Measurements from ENCODE around the gene ZBTB7C. TPM values are rescaled to one million over a fixed set of nuclear protein-coding genes. Genes with fewer than 3 reads are reported as not detected.
A peak's percentile ranks its signal among the peaks of the same experiment; 100 is the strongest.

ZBTB7C gene
- total and polyA plus RNA-seq, 9 of the 15 experiments (the other 6 are each of a cell fraction or from before 2014, with no cell fraction given): not detected

DNA sequence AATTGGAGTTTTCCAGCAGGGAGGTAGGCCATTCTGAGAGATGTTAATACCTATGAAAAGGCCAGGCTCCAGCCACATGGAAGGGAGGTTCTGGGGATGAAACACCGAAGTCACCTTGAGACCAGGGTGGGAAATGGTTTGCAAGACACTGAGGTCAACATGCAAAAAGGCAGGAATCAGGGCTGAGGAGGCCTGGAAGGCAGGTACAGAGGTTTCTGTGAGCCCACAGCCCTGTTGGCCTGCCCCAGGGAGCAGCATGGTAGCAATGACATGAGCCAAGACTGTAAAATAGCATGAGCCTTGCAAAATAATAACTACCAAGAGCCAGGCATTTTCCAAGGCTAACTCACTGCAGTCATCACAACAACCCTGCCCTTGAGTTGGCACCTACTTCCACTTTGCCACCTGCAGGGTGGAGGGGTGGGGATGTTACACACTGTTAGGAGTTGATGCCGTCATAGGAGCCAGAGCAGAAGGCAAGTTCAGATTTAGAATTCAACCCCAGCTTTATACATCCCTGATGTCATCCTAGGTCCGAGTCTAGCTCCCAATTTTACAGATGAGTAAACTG is 61.3 kb downstream of the ZBTB7C start (continued):
- TF ChIP-seq, protein P1, sequence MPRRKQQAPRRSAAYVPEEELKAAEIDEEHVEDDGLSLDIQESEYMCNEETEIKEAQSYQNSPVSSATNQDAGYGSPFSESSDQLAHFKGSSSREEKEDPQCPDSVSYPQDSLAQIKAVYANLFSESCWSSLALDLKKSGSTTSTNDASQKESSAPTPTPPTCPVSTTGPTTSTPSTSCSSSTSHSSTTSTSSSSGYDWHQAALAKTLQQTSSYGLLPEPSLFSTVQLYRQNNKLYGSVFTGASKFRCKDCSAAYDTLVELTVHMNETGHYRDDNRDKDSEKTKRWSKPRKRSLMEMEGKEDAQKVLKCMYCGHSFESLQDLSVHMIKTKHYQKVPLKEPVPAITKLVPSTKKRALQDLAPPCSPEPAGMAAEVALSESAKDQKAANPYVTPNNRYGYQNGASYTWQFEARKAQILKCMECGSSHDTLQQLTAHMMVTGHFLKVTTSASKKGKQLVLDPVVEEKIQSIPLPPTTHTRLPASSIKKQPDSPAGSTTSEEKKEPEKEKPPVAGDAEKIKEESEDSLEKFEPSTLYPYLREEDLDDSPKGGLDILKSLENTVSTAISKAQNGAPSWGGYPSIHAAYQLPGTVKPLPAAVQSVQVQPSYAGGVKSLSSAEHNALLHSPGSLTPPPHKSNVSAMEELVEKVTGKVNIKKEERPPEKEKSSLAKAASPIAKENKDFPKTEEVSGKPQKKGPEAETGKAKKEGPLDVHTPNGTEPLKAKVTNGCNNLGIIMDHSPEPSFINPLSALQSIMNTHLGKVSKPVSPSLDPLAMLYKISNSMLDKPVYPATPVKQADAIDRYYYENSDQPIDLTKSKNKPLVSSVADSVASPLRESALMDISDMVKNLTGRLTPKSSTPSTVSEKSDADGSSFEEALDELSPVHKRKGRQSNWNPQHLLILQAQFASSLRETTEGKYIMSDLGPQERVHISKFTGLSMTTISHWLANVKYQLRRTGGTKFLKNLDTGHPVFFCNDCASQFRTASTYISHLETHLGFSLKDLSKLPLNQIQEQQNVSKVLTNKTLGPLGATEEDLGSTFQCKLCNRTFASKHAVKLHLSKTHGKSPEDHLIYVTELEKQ (CRISPR knock-in tag; IDR thresholded peaks at IDR 0.05): no peak

DNA sequence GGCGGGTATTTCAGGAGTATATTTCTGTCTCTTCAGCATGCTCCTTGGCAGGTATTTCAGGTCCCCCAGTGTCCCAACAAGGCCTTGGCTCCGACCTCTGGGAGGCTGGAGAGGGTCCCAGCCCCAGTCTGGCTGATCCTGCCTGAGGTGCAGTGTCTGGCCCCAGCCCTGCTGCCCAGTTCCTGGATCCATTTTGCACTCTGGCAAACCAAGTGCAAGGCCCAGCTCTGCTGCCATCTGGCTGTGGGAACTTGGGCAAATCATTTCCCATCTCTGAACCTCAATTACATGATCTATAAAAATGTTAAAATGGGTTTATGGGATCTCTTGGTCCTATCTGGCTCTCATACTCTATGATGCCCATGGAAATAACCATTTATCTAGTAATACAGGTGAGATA is 63.6 kb downstream of the ZBTB7C start:
- intact Hi-C loops (cut with micrococcal nuclease): no loop called here

More for the DNA sequence above, 63.6 kb downstream of the ZBTB7C start:
- WGBS (ENCODE audit: insufficient coverage, low coverage, missing lambda C conversion rate): 0% methylated on average over 2 of the region's 2 CpGs
- H3K4me3 ChIP-seq: no peak overlapping the region
- no peaks in the 10 kb centered on the region for H3K36me3 ChIP-seq (ENCODE audit: control insufficient read depth, insufficient read depth, low read length)
- no peaks in the 10 kb centered on the region for H3K79me2 ChIP-seq (ENCODE audit: control insufficient read depth, insufficient read depth, low read length)
- ChIA-PET CTCF (ENCODE audit: low intra/inter-chr PET ratio) (no interaction called here), POLR2A (no interaction called here)
- ATAC-seq (no peak), DNase-seq (ENCODE audit: extremely low read depth in 1 of 4, low spot score in 3 of 4) (no peak), FAIRE-seq (no peak)
- in situ Hi-C loops (cut with MboI): no loop called here
- H3K27me3 ChIP-seq (ENCODE audit: control insufficient read depth in 2 of 2, insufficient read depth in 2 of 2, low read length in 2 of 2): no peaks in the 10 kb centered on the region; a peak in 1 of 5 replicates
- no peak overlapping the region for H3K4me2 ChIP-seq (ENCODE audit: insufficient read depth, low read length)
- no peak overlapping the region for H3K27ac ChIP-seq (ENCODE audit: extremely low read depth, low read depth, low read length)
- H3K9me3 ChIP-seq (replicated peaks; ENCODE audit: control insufficient read depth, insufficient read depth, low read depth, low read length): no peaks in the 10 kb centered on the region
- H3K4me1 ChIP-seq (replicated peaks in 1 of 2; ENCODE audit: control insufficient read depth in 2 of 2, insufficient read depth in 2 of 2, low read length in 2 of 2): no peaks in the 10 kb centered on the region
- H4K20me1 ChIP-seq (replicated peaks; ENCODE audit: control insufficient read depth, insufficient read depth, low read length): 0 out of 2 replicates have a peak, but pooled peaks cover 2% of the 10 kb centered on the region
- no peak overlapping the region for H2AFZ ChIP-seq (ENCODE audit: low read depth, low read length)
- H3K9ac ChIP-seq (ENCODE audit: insufficient read depth in 1 of 2, low read depth in 2 of 2, low read length in 2 of 2): no peak overlapping the region
- BruUV-seq (replicated peaks): no TSS peak
- no peaks in the 10 kb centered on the region for H3K9me1 ChIP-seq (ENCODE audit: control insufficient read depth, insufficient read depth, low read length)
- TF ChIP-seq, protein P2, sequence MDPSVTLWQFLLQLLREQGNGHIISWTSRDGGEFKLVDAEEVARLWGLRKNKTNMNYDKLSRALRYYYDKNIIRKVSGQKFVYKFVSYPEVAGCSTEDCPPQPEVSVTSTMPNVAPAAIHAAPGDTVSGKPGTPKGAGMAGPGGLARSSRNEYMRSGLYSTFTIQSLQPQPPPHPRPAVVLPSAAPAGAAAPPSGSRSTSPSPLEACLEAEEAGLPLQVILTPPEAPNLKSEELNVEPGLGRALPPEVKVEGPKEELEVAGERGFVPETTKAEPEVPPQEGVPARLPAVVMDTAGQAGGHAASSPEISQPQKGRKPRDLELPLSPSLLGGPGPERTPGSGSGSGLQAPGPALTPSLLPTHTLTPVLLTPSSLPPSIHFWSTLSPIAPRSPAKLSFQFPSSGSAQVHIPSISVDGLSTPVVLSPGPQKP (CRISPR knock-in tag; IDR thresholded peaks at IDR 0.05): no peak
- peak in 1 of 2 experiments; percentile 12; a peak in 1 of 4 replicates for TF ChIP-seq RAD21 (CRISPR knock-in tag; conservative IDR thresholded peaks at IDR 0.05 in 1 of 2, IDR thresholded peaks at IDR 0.05 in 1 of 2)
- TF ChIP-seq, protein P3, sequence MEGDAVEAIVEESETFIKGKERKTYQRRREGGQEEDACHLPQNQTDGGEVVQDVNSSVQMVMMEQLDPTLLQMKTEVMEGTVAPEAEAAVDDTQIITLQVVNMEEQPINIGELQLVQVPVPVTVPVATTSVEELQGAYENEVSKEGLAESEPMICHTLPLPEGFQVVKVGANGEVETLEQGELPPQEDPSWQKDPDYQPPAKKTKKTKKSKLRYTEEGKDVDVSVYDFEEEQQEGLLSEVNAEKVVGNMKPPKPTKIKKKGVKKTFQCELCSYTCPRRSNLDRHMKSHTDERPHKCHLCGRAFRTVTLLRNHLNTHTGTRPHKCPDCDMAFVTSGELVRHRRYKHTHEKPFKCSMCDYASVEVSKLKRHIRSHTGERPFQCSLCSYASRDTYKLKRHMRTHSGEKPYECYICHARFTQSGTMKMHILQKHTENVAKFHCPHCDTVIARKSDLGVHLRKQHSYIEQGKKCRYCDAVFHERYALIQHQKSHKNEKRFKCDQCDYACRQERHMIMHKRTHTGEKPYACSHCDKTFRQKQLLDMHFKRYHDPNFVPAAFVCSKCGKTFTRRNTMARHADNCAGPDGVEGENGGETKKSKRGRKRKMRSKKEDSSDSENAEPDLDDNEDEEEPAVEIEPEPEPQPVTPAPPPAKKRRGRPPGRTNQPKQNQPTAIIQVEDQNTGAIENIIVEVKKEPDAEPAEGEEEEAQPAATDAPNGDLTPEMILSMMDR (IDR thresholded peaks at IDR 0.05 in 2 of 3, conservative IDR thresholded peaks at IDR 0.05 in 1 of 3; ENCODE audit: insufficient read depth in 2 of 3, low read depth in 1 of 3, low read length in 3 of 3): peak in 2 of 3 experiments; percentile 10 to 12; a peak in 2 of 6 replicates

All from K562 (cell line).